NCI-H526 treated with DMSO at 0.1 percent for 48 hours (cell line): ENCODE results near the gene SLC5A3.

ENCODE experiments used
- DNase-seq: peaks from one replicate; lab custom pipeline; 2025; lab: John Stamatoyannopoulos, UW

Gene SLC5A3

GRCh38 chr21:34073032-34073748, at the start of gene SLC5A3, which contains the start of gene MRPS6:
Gene SLC5A3 (plus strand): TSS chr21:34073578. CDS start chr21:34095199, 21,621 bp downstream.
Gene MRPS6 (plus strand): TSS chr21:34073578. CDS start chr21:34073701, 123 bp downstream.
- DNase-seq, result peak; percentile 79

GRCh38 chr21:34023691-34024373, 49.5 kb upstream of the SLC5A3 start:
- no peak for DNase-seq

GRCh38 chr21:34024374-34024693, 49.0 kb upstream of the SLC5A3 start:
- no peak for DNase-seq

GRCh38 chr21:34027721-34028461, 45.5 kb upstream of the SLC5A3 start:
- DNase-seq, result no peak

GRCh38 chr21:34029743-34030528, 43.4 kb upstream of the SLC5A3 start:
- peak; percentile 50 for DNase-seq

- DNase-seq, result no peak
Measured at GRCh38 chr21:34031835-34032370, 41.5 kb upstream of the SLC5A3 start.

- no peak for DNase-seq
Measured at GRCh38 chr21:34034369-34035014, 38.9 kb upstream of the SLC5A3 start.

- DNase-seq, result no peak
Measured at GRCh38 chr21:34035619-34036354, 37.6 kb upstream of the SLC5A3 start.

- DNase-seq, result no peak
Measured at GRCh38 chr21:34037009-34037795, 36.2 kb upstream of the SLC5A3 start.

- no peak for DNase-seq
Measured at GRCh38 chr21:34039678-34040382, 33.5 kb upstream of the SLC5A3 start.

GRCh38 chr21:34042735-34043134, 30.6 kb upstream of the SLC5A3 start:
- DNase-seq, result no peak

GRCh38 chr21:34043333-34043732, 30.0 kb upstream of the SLC5A3 start:
- no peak for DNase-seq

- DNase-seq, result no peak
Measured at GRCh38 chr21:34046917-34047316, 26.5 kb upstream of the SLC5A3 start.

GRCh38 chr21:34047835-34048234, 25.5 kb upstream of the SLC5A3 start:
- DNase-seq, result no peak

- no peak for DNase-seq
Measured at GRCh38 chr21:34052171-34052570, 21.2 kb upstream of the SLC5A3 start.

GRCh38 chr21:34054259-34054658, 19.1 kb upstream of the SLC5A3 start:
- no peak for DNase-seq

GRCh38 chr21:34055615-34056014, 17.8 kb upstream of the SLC5A3 start:
- no peak for DNase-seq

GRCh38 chr21:34061983-34062382, 11.4 kb upstream of the SLC5A3 start:
- no peak for DNase-seq

- no peak for DNase-seq
Measured at GRCh38 chr21:34065027-34065426, 8.4 kb upstream of the SLC5A3 start.
